Ureter (tissue), 1 donor: Measurements from ENCODE around the gene SPTBN2. TPM values are rescaled to one million over a fixed set of nuclear protein-coding genes. Genes with fewer than 3 reads are reported as not detected.
A peak's percentile ranks its signal among the peaks of the same experiment; 100 is the strongest.

Experiments
- DNase-seq: peaks from one replicate; pipeline ENCODE4 v3.0.0-alpha.2; 2020; ENCODE audit warnings: low spot score
- total RNA-seq: library from RNA; stranded (reverse); gene quantifications from one replicate; pipeline ENCODE4 v1.2.4, GENCODE V29; 2023
- donor health status: DM: yes; HTN: yes; CAD: no.

Gene SPTBN2
- total RNA-seq, 1 donor from 2014 or later: 33.7 TPM

GRCh38 chr11:66704659-66705360 lies 24.2 kb downstream of the SPTBN2 start:
- DNase-seq: no peak

GRCh38 chr11:66701432-66702240 lies 27.4 kb downstream of the SPTBN2 start:
- DNase-seq: no peak

GRCh38 chr11:66700742-66701141 lies 28.3 kb downstream of the SPTBN2 start:
- DNase-seq: no peak

GRCh38 chr11:66700337-66700736 lies 28.7 kb downstream of the SPTBN2 start:
- DNase-seq: no peak

GRCh38 chr11:66698491-66698890 lies 30.5 kb downstream of the SPTBN2 start:
- DNase-seq: no peak

GRCh38 chr11:66697988-66698387 lies 31.0 kb downstream of the SPTBN2 start:
- no peak for DNase-seq

- no peak for DNase-seq
These were observed 32.9 kb downstream of the SPTBN2 start for GRCh38 chr11:66696146-66696545.

GRCh38 chr11:66694732-66695207 lies 34.2 kb downstream of the SPTBN2 start:
- peak; percentile 94 for DNase-seq

- no peak for DNase-seq
These were observed 35.0 kb downstream of the SPTBN2 start for GRCh38 chr11:66694056-66694410.

GRCh38 chr11:66693356-66694055 lies 35.5 kb downstream of the SPTBN2 start:
- DNase-seq: no peak

GRCh38 chr11:66692871-66693331 lies 36.1 kb downstream of the SPTBN2 start:
- DNase-seq: no peak

GRCh38 chr11:66692446-66692845 lies 36.6 kb downstream of the SPTBN2 start:
- DNase-seq: no peak

- DNase-seq: peak; percentile 40
These were observed 37.6 kb downstream of the SPTBN2 start for GRCh38 chr11:66691311-66691980.

- DNase-seq: no peak
These were observed 39.1 kb downstream of the SPTBN2 start for GRCh38 chr11:66689661-66690590.

- no peak for DNase-seq
These were observed 40.2 kb downstream of the SPTBN2 start for GRCh38 chr11:66688561-66689534.

GRCh38 chr11:66687831-66688281 lies 41.2 kb downstream of the SPTBN2 start:
- DNase-seq: no peak

GRCh38 chr11:66686801-66687750 lies 41.9 kb downstream of the SPTBN2 start:
- no peak for DNase-seq

- DNase-seq: peak; percentile 74
These were observed 42.8 kb downstream of the SPTBN2 start for GRCh38 chr11:66686100-66686785.
